ENCODE results near the gene RBM33.

- no peak for TF ChIP-seq CTCF (conservative IDR thresholded peaks at IDR 0.05; ENCODE audit: low read depth, low read length)
- TF ChIP-seq EZH2 (IDR thresholded peaks at IDR 0.05; ENCODE audit: borderline replicate concordance, low read depth, low read length, poor library complexity, severe bottlenecking): no peak
These were observed 118.2 kb downstream of the RBM33 start for GRCh38 chr7:155762655-155763054.
